ENCODE measurements around the gene NALCN. TPM values are rescaled to one million over a fixed set of nuclear protein-coding genes. Genes with fewer than 3 reads are reported as not detected.

The NALCN gene
- total RNA-seq, 1 donor from 2014 or later = 0.35 TPM

- Mint-ChIP-seq H3K4me1 (no peaks in the 10 kb centered on the region), H3K27ac (ENCODE audit: unreplicated experiment) (no peak overlapping the region), H3K9me3 (peaks cover 9% of the 10 kb centered on the region), H3K36me3 (ENCODE audit: low read depth) (no peaks in the 10 kb centered on the region), H3K4me3 (no peak overlapping the region), H3K27me3 (ENCODE audit: low read depth) (no peaks in the 10 kb centered on the region)
- no peak for DNase-seq (ENCODE audit: low read depth, low spot score)
- TF ChIP-seq CTCF (conservative IDR thresholded peaks at IDR 0.05) = no peak
Measured at GRCh38 chr13:101035119-101035620, 381.1 kb downstream of the NALCN start.

- no peak overlapping the region for H3K27ac Mint-ChIP-seq (ENCODE audit: unreplicated experiment)
- no peak overlapping the region for H3K4me3 Mint-ChIP-seq
- no peak for TF ChIP-seq CTCF (conservative IDR thresholded peaks at IDR 0.05)
- H3K36me3 Mint-ChIP-seq (ENCODE audit: low read depth) = peaks cover 4% of the 10 kb centered on the region
- no peak for DNase-seq (ENCODE audit: low read depth, low spot score)
- peaks cover 15% of the 10 kb centered on the region for H3K4me1 Mint-ChIP-seq
- peaks cover 5% of the 10 kb centered on the region for H3K9me3 Mint-ChIP-seq
- no peaks in the 10 kb centered on the region for H3K27me3 Mint-ChIP-seq (ENCODE audit: low read depth)
Measured at GRCh38 chr13:101026736-101027398, 389.4 kb downstream of the NALCN start.

GRCh38 chr13:101026328-101026727 is 390.0 kb downstream of the NALCN start:
- no peak overlapping the region for H3K4me3 Mint-ChIP-seq
- no peak for TF ChIP-seq CTCF (conservative IDR thresholded peaks at IDR 0.05)
- no peak for DNase-seq (ENCODE audit: low read depth, low spot score)
- H3K27ac Mint-ChIP-seq (ENCODE audit: unreplicated experiment) = no peak overlapping the region
- peaks cover 15% of the 10 kb centered on the region for H3K4me1 Mint-ChIP-seq
- H3K9me3 Mint-ChIP-seq = peaks cover 4% of the 10 kb centered on the region
- H3K36me3 Mint-ChIP-seq (ENCODE audit: low read depth) = peaks cover 4% of the 10 kb centered on the region
- no peaks in the 10 kb centered on the region for H3K27me3 Mint-ChIP-seq (ENCODE audit: low read depth)

- Mint-ChIP-seq H3K27ac (ENCODE audit: unreplicated experiment) (no peak overlapping the region), H3K9me3 (peaks cover 4% of the 10 kb centered on the region), H3K4me3 (no peak overlapping the region), H3K36me3 (ENCODE audit: low read depth) (peaks cover 4% of the 10 kb centered on the region), H3K4me1 (peaks cover 15% of the 10 kb centered on the region), H3K27me3 (ENCODE audit: low read depth) (no peaks in the 10 kb centered on the region)
- DNase-seq (ENCODE audit: low read depth, low spot score) = no peak
- TF ChIP-seq CTCF (conservative IDR thresholded peaks at IDR 0.05) = no peak
Measured at GRCh38 chr13:101025925-101026324, 390.4 kb downstream of the NALCN start.

GRCh38 chr13:101025519-101025918 is 390.8 kb downstream of the NALCN start:
- H3K4me1 Mint-ChIP-seq = peaks cover 15% of the 10 kb centered on the region
- H3K27me3 Mint-ChIP-seq (ENCODE audit: low read depth) = no peaks in the 10 kb centered on the region
- H3K4me3 Mint-ChIP-seq = no peak overlapping the region
- peaks cover 4% of the 10 kb centered on the region for H3K9me3 Mint-ChIP-seq
- no peak for DNase-seq (ENCODE audit: low read depth, low spot score)
- H3K36me3 Mint-ChIP-seq (ENCODE audit: low read depth) = peaks cover 4% of the 10 kb centered on the region
- H3K27ac Mint-ChIP-seq (ENCODE audit: unreplicated experiment) = no peak overlapping the region
- TF ChIP-seq CTCF (conservative IDR thresholded peaks at IDR 0.05) = no peak

Measured in neural crest cell (in vitro differentiated cells).